Keratinocyte (primary cell): ENCODE data around the gene FIGN. TPM values are rescaled to one million over a fixed set of nuclear protein-coding genes. Genes with fewer than 3 reads are reported as not detected.

ENCODE experiments used
- DNase-seq: peaks from one replicate; pipeline ENCODE4 v3.0.0-alpha.2; 2011; ENCODE audit warnings: low read depth, missing footprints, low spot score
- FAIRE-seq: peaks from 2 replicates; lab custom pipeline; 2011; peaks lifted over from hg19 to GRCh38; lab: Jason Lieb, UNC
- H2AFZ ChIP-seq: 2 replicates; pipeline ENCODE4 v1.6.0; 2012; ENCODE audit warnings: low read length, control low read depth, inconsistent platforms; ENCODE audit not compliant: control insufficient read depth
- H3K27ac ChIP-seq: 2 replicates; pipeline ENCODE4 v1.5.1; 2011; ENCODE audit warnings: low read length; ENCODE audit not compliant: control insufficient read depth, insufficient read depth
- H3K27me3 ChIP-seq: 3 replicates; pipeline ENCODE4 v1.6.0; 2011; ENCODE audit warnings: low read length; ENCODE audit not compliant: control insufficient read depth, insufficient read depth; ENCODE audit errors: extremely low read depth
- H3K36me3 ChIP-seq, 2 experiments: 2 replicates in 1 of 2; 3 replicates in 1 of 2; pipeline ENCODE4 v1.5.1; 2011; ENCODE audit warnings: low read length in 2 of 2, mild to moderate bottlenecking in 1 of 2; ENCODE audit not compliant: control insufficient read depth in 2 of 2, insufficient read depth in 2 of 2; ENCODE audit errors: extremely low read depth in 1 of 2
- H3K4me1 ChIP-seq: 3 replicates; pipeline ENCODE4 v1.5.1; 2011; ENCODE audit warnings: low read length; ENCODE audit not compliant: control insufficient read depth, insufficient read depth; ENCODE audit errors: extremely low read depth
- H3K4me2 ChIP-seq: 3 replicates; pipeline ENCODE4 v1.6.0; 2011; ENCODE audit warnings: low read depth, low read length; ENCODE audit not compliant: control insufficient read depth, insufficient read depth; ENCODE audit errors: extremely low read depth
- H3K4me3 ChIP-seq, 3 experiments: fragments of 200-600 bp in 1 of 3; sonication (generic) in 1 of 3; 2 replicates in 2 of 3; 3 replicates in 1 of 3; pipeline ENCODE4 v1.5.1; 2011 to 2016; ENCODE audit warnings: low read length in 3 of 3, mild to moderate bottlenecking in 3 of 3, control low read depth in 2 of 3, inconsistent platforms in 1 of 3, low read depth in 1 of 3, mixed read lengths in 1 of 3, mixed run types in 1 of 3, moderate library complexity in 1 of 3; ENCODE audit not compliant: control insufficient read depth in 2 of 3, insufficient read depth in 2 of 3; ENCODE audit errors: extremely low read depth in 1 of 3
- H3K79me2 ChIP-seq: 2 replicates; pipeline ENCODE4 v1.6.0; 2012; ENCODE audit warnings: low read length; ENCODE audit not compliant: control insufficient read depth, insufficient read depth
- H3K9ac ChIP-seq: 3 replicates; pipeline ENCODE4 v1.6.0; 2011; ENCODE audit warnings: low read length; ENCODE audit not compliant: control insufficient read depth, insufficient read depth; ENCODE audit errors: extremely low read depth
- H3K9me1 ChIP-seq: 3 replicates; pipeline ENCODE4 v1.6.0; 2011; ENCODE audit warnings: low read length; ENCODE audit not compliant: control insufficient read depth, insufficient read depth; ENCODE audit errors: extremely low read depth
- H3K9me3 ChIP-seq: 2 replicates; pipeline ENCODE4 v1.5.1; 2012; ENCODE audit warnings: low read depth, low read length; ENCODE audit not compliant: control insufficient read depth
- H4K20me1 ChIP-seq: 3 replicates; pipeline ENCODE4 v1.6.0; 2011; ENCODE audit warnings: low read length; ENCODE audit not compliant: control insufficient read depth, insufficient read depth; ENCODE audit errors: extremely low read depth
- EZH2 ChIP-seq: IDR thresholded peaks from one replicate; pipeline ENCODE4 v1.6.1; 2012; ENCODE audit warnings: inconsistent platforms, mild to moderate bottlenecking, low read length, moderate library complexity
- dilution Hi-C: fragments of 300-500 bp; cut with MboI; formaldehyde crosslinking; loops from one replicate; pipeline ENCODE4 v1.7.0; 2020; ENCODE audit warnings: low sequenced_read_pairs; ENCODE audit not compliant: extremely low pct_ligation_motif_present
- polyA plus RNA-seq, 5 experiments: library from polyadenylated mRNA; depleted of rRNA in 3 of 5; stranded (reverse) in 3 of 5; stranded (forward) in 1 of 5; unstranded in 1 of 5; fragments of >200 nt; gene quantifications; 1 replicate in 1 of 5; 2 replicates in 3 of 5; 3 replicates in 1 of 5; pipeline versions ENCODE4 v1.2.1 to v1.2.3, GENCODE V29; 2011 to 2012; ENCODE audit warnings: missing spikeins in 2 of 5, low read depth in 1 of 5, low replicate concordance in 1 of 5
- TF ChIP-seq, protein P1 (sequence below), 3 experiments: IDR thresholded peaks in 1 of 3; conservative IDR thresholded peaks in 1 of 3; optimal IDR thresholded peaks in 1 of 3; 2 replicates in 2 of 3; 3 replicates in 1 of 3; pipeline versions ENCODE3 to v1.5.1; 2011; ENCODE audit warnings: low read length in 3 of 3, mild to moderate bottlenecking in 3 of 3, moderate library complexity in 2 of 3, control low read depth in 1 of 3, inconsistent platforms in 1 of 3; ENCODE audit not compliant: insufficient read depth in 2 of 3; ENCODE audit errors: extremely low read depth in 1 of 3

The FIGN gene
- polyA plus RNA-seq, 1 donor (not counting 4 experiments of a cell fraction or from before 2014, with no cell fraction given) = 2.9 TPM

DNA sequence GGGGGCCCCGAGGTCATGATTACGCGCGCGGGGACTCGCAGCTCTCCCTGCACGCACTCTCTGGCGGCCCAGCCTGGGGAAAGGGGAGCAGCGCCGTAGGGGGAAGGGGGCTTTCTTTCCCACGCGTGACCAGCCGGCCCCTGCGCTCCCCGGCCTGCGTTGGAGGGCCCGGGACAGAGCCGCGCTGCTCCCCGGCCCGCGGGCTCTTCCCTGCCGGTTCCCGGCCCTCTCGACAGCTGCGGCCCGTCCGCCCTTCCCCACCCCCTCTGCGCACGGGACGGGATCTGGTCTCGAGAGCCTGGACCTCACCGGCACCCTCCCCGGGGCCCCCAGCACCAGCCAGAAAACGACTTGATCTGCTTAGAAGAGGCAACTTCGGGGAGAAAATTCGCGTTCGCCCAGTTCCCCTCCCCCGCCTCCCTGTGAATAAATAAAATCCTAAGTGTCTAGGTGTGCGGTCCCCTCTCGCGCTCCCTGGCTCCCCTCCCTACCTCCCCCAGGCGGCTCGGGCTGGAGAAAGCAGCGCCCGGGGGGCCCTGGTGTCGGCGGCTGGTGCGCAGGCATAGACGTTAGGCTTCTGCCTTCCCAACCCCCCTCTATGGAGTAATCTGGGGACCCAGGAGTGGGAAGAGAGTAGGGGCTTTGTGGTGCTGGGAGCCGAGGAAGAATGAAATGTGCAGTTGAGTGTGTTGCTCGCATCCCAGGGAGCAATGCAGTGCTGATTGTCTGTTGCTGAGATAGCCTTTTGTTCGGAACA lies 803 bp upstream of the FIGN start:
- Histone ChIP-seq H3K4me2 (peak overlapping the region; percentile 88), H3K9ac (peak overlapping the region; percentile 93), H3K4me1 (peaks cover 14% of the 10 kb centered on the region), H4K20me1 (no peaks in the 10 kb centered on the region), H3K9me3 (no peaks in the 10 kb centered on the region), H3K27me3 (no peaks in the 10 kb centered on the region), H3K9me1 (peaks cover 3% of the 10 kb centered on the region), H3K4me3 (peak overlapping the region; percentile 73 to 98 (median 94)), H3K79me2 (peaks cover 13% of the 10 kb centered on the region), H3K36me3 (no peaks in the 10 kb centered on the region), H2AFZ (peak overlapping the region; percentile 99), H3K27ac (peak overlapping the region; percentile 87)
- dilution Hi-C loops = no loop called here
- no peak for FAIRE-seq
- DNase-seq = no peak
- no peak for TF ChIP-seq EZH2
- TF ChIP-seq, protein P1, sequence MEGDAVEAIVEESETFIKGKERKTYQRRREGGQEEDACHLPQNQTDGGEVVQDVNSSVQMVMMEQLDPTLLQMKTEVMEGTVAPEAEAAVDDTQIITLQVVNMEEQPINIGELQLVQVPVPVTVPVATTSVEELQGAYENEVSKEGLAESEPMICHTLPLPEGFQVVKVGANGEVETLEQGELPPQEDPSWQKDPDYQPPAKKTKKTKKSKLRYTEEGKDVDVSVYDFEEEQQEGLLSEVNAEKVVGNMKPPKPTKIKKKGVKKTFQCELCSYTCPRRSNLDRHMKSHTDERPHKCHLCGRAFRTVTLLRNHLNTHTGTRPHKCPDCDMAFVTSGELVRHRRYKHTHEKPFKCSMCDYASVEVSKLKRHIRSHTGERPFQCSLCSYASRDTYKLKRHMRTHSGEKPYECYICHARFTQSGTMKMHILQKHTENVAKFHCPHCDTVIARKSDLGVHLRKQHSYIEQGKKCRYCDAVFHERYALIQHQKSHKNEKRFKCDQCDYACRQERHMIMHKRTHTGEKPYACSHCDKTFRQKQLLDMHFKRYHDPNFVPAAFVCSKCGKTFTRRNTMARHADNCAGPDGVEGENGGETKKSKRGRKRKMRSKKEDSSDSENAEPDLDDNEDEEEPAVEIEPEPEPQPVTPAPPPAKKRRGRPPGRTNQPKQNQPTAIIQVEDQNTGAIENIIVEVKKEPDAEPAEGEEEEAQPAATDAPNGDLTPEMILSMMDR (optimal IDR thresholded peaks at IDR 0.05 in 1 of 3, IDR thresholded peaks at IDR 0.05 in 1 of 3, conservative IDR thresholded peaks at IDR 0.05 in 1 of 3; ENCODE audit: extremely low read depth in 1 of 3, insufficient read depth in 2 of 3, low read length in 3 of 3) = peak in 2 of 3 experiments; percentile 21 to 29

DNA sequence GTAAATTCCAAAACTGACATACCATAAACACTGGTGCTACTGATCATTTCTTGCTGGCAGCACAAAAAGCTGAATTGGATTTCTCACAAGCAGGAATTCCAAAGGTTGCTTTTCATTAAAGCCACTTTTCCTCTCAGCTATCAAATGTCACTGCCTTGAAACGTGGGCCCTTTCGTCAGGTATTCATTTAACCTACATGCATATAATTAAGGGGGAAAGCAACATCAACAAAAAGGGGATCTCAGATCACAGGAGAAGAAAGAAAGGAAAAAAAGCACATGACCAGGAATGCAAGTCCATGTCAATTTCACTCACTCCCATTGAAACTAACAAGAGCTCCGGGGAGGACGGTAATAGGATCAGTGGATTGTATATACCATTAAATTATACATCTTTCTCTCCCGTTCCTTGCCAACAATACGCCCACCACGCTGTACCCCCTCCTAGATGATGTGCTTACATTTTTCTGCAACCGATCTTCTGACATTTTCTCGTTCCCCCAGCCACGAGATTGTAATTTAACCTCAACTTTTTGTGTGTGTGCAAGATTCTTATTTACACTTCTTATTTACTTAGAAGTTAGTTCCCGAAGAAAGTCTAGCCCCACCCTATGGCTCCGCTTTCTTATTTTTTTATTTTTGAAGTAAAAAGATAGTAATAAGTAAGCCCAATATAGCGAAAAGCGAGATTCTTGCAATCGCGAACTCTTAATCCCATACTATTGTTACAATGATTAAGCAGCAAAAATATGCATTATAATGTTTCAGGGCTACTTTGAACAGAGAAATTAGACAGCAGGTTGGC lies 725 bp downstream of the FIGN start:
- H3K27me3 ChIP-seq = no peaks in the 10 kb centered on the region
- FAIRE-seq (peak; percentile 58), DNase-seq (no peak)
- H3K9ac ChIP-seq = peak overlapping the region; percentile 93
- peak overlapping the region; percentile 73 to 98 (median 94) for H3K4me3 ChIP-seq
- peak overlapping the region; percentile 87 for H3K27ac ChIP-seq
- H3K36me3 ChIP-seq = no peaks in the 10 kb centered on the region
- dilution Hi-C loops = no loop called here
- H3K9me3 ChIP-seq = no peaks in the 10 kb centered on the region
- peak overlapping the region; percentile 99 for H2AFZ ChIP-seq
- TF ChIP-seq EZH2 = no peak
- TF ChIP-seq, protein P1 (optimal IDR thresholded peaks at IDR 0.05 in 1 of 3, IDR thresholded peaks at IDR 0.05 in 1 of 3, conservative IDR thresholded peaks at IDR 0.05 in 1 of 3; ENCODE audit: extremely low read depth in 1 of 3, insufficient read depth in 2 of 3, low read length in 3 of 3) = no peak
- H3K4me1 ChIP-seq = peaks cover 14% of the 10 kb centered on the region
- peaks cover 3% of the 10 kb centered on the region for H3K9me1 ChIP-seq
- H3K4me2 ChIP-seq = peak overlapping the region; percentile 88
- peaks cover 14% of the 10 kb centered on the region for H3K79me2 ChIP-seq
- no peaks in the 10 kb centered on the region for H4K20me1 ChIP-seq
